K562 (cell line): ENCODE measurements around the gene GALNT9. TPM values are rescaled to one million over a fixed set of nuclear protein-coding genes. Genes with fewer than 3 reads are reported as not detected.

Source experiments
- ELF4 ChIP-seq: fragments of 450-650 bp; formaldehyde crosslinking; IDR thresholded peaks from 2 replicates; pipeline ENCODE4 v1.4.0; 2022; ENCODE audit warnings: missing genetic modification characterization
- ETV1 ChIP-seq: fragments of 450-650 bp; conservative IDR thresholded peaks from 2 replicates; pipeline ENCODE4 v1.6.1; 2016; ENCODE audit warnings: missing genetic modification characterization, control low read depth, low read depth, missing compliant biosample characterization
- HBP1 ChIP-seq: fragments of 450-650 bp; formaldehyde crosslinking; IDR thresholded peaks from 2 replicates; pipeline ENCODE4 v1.4.0; 2022; ENCODE audit warnings: missing genetic modification characterization
- MNT ChIP-seq, 2 experiments: fragments of 450-650 bp; conservative IDR thresholded peaks; 2 replicates each; pipeline ENCODE4 v1.6.1; 2017; ENCODE audit warnings: mild to moderate bottlenecking in 2 of 2, moderate library complexity in 2 of 2
- NKRF ChIP-seq: fragments of 450-650 bp; IDR thresholded peaks from 2 replicates; pipeline ENCODE4 v1.6.1; 2016; ENCODE audit warnings: borderline replicate concordance
- SFPQ ChIP-seq: fragments of 200-400 bp; formaldehyde crosslinking; IDR thresholded peaks from 2 replicates; pipeline ENCODE4 v1.6.1; 2017; ENCODE audit warnings: mild to moderate bottlenecking, low read depth, low read length, moderate library complexity
- TAF9B ChIP-seq: fragments of 450-650 bp; IDR thresholded peaks from 2 replicates; pipeline ENCODE4 v1.6.1; 2018; ENCODE audit warnings: mild to moderate bottlenecking; ENCODE audit not compliant: partially characterized antibody
- THRB ChIP-seq: fragments of 450-650 bp; formaldehyde crosslinking; conservative IDR thresholded peaks from 2 replicates; pipeline ENCODE4 v1.4.0; 2022; ENCODE audit warnings: mild to moderate bottlenecking, missing genetic modification characterization
- TSC22D4 ChIP-seq: fragments of 450-650 bp; IDR thresholded peaks from 2 replicates; pipeline ENCODE4 v1.6.1; 2016; ENCODE audit warnings: missing genetic modification characterization, missing biosample characterization, control low read depth
- ZFP1 ChIP-seq: fragments of 450-650 bp; formaldehyde crosslinking; IDR thresholded peaks from 2 replicates; pipeline ENCODE4 v1.4.0; 2020; ENCODE audit warnings: mild to moderate bottlenecking, mixed read lengths
- ZNF655 ChIP-seq: fragments of 250-450 bp; sonication (Bioruptor Pico); IDR thresholded peaks from 2 replicates; pipeline ENCODE4 v1.5.0; 2021
- polyA plus RNA-seq, 8 experiments: library from polyadenylated mRNA; depleted of rRNA in 4 of 8; stranded (reverse) in 5 of 8; unstranded in 3 of 8; fragments of >200 nt; fragmentation: Nextera tagmentation in 2 of 8; fragmentation: Illumina TruSeq in 1 of 8; extraction: Ambion mirVana in 2 of 8; extraction: Trizol in 1 of 8; gene quantifications; 2 replicates each; pipeline versions ENCODE4 v1.2.1 to v1.2.3, GENCODE V29; 2011 to 2014; ENCODE audit warnings: inconsistent platforms in 1 of 8, missing spikeins in 1 of 8
- total RNA-seq, 7 experiments: library from RNA; depleted of rRNA in 6 of 7; stranded (reverse); fragments of >200 nt in 6 of 7; fragmentation: Illumina TruSeq in 2 of 7; extraction: Trizol in 2 of 7; gene quantifications; 2 replicates each; pipeline versions ENCODE4 v1.2.1 to v1.2.3, GENCODE V29; 2011 to 2021; ENCODE audit warnings: low replicate concordance in 1 of 7

Gene GALNT9
- total and polyA plus RNA-seq, 9 of the 15 experiments (the other 6 are each of a cell fraction or from before 2014, with no cell fraction given): not detected

- TF ChIP-seq HBP1: peak; percentile 72; the same call in 1 of the 2 replicates
- no peak for TF ChIP-seq TAF9B
- no peak for TF ChIP-seq MNT (conservative IDR thresholded peaks at IDR 0.05)
- 0 out of 2 replicates have a peak, but pooled peaks have one; percentile 58 for TF ChIP-seq TSC22D4 (tag)
- TF ChIP-seq SFPQ: no peak
- no peak for TF ChIP-seq ZNF655 (CRISPR knock-in tag)
- peak; percentile 57; the same call in 1 of the 2 replicates for TF ChIP-seq ELF4
- TF ChIP-seq THRB: 0 out of 2 replicates have a peak, but pooled peaks have one; percentile 60
- TF ChIP-seq ZFP1 (CRISPR knock-in tag): no peak
- 0 out of 2 replicates have a peak, but pooled peaks have one; percentile 40 for TF ChIP-seq NKRF
- TF ChIP-seq ETV1 (tag): no peak
Observed at GRCh38 chr12:132349501-132350131, 20.2 kb upstream of the GALNT9 start (continued).
